ES-I3 (cell line): ENCODE data around the gene TMC7.

Experiments used
- H3K36me3 ChIP-seq: 2 replicates; pipeline ENCODE4 v1.6.1; 2013; ENCODE audit warnings: mild to moderate bottlenecking, low read length, control low read depth, moderate library complexity; ENCODE audit not compliant: insufficient read depth
- H3K4me1 ChIP-seq: 2 replicates; pipeline ENCODE4 v1.6.1; 2013; ENCODE audit warnings: mild to moderate bottlenecking, control low read depth, low read length; ENCODE audit not compliant: insufficient read depth
- H3K9ac ChIP-seq: 2 replicates; pipeline ENCODE4 v1.6.1; 2013; ENCODE audit warnings: low read depth, mild to moderate bottlenecking, low read length, moderate library complexity
- H3K9me3 ChIP-seq: 2 replicates; pipeline ENCODE4 v1.6.1; 2013; ENCODE audit warnings: mild to moderate bottlenecking, low read length, moderate library complexity; ENCODE audit not compliant: control insufficient read depth, insufficient read depth

TMC7 gene

DNA sequence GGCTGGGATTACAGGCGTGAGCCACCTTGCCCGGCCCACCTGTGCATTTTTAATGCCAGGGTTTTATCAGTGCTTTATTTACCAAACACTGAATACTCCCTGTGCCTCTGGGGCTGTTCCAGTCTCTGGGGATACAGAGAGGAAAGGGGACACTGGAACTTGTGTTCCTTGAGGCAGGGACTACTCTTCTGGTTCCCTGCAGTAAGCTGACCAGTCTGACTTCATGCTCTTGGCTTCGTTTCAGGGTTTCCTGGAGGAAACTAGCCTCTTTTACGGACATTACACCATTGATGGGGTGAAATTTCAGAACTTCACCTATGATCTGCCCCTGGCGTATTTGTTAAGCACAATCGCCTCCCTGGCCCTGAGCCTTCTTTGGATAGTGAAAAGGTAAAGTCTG is 46.2 kb downstream of the TMC7 start:
- no peaks in the 10 kb centered on the region for H3K36me3 ChIP-seq
- no peaks in the 10 kb centered on the region for H3K4me1 ChIP-seq
- no peak overlapping the region for H3K9ac ChIP-seq
- no peaks in the 10 kb centered on the region for H3K9me3 ChIP-seq

DNA sequence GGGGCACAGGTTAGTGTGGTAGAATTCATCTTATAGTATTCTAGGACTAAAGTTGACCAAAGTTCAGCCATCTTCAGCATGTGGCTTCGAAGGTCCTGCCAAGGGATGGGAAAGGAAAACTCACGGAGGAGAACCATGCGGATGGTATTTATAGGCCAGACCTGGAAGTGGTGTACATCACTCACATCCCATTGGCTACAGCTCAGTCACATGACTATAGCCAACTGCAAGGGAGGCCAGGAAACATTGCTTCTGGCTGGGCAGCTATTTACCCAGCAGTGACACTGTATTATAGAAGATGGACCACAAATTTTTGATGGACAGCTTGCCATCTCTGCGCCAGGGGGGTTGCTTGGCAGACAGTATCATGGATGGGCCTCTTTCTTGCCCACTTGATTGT is 48.0 kb downstream of the TMC7 start:
- no peaks in the 10 kb centered on the region for H3K4me1 ChIP-seq
- H3K9me3 ChIP-seq, result no peaks in the 10 kb centered on the region
- no peaks in the 10 kb centered on the region for H3K36me3 ChIP-seq
- H3K9ac ChIP-seq, result no peak overlapping the region

DNA sequence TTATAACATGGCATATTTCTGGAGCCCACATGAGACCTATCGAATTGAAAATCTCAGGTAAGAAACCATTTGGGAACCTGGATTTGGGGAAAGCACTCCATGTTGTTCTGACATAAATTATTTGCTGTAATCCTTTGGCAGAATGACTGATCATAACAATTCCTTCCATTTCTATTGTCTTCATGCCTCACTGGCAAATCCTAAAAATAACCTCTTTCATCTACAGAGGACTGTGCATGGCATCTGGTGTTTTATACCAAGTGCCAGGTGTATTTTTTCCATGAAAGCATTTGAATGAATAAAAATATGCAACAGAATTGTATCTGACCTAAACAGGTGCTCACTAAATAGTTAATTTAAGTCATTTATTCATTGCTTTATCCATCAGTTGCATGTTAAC is 50.0 kb downstream of the TMC7 start:
- no peaks in the 10 kb centered on the region for H3K9me3 ChIP-seq
- H3K9ac ChIP-seq, result no peak overlapping the region
- H3K4me1 ChIP-seq, result no peaks in the 10 kb centered on the region
- no peaks in the 10 kb centered on the region for H3K36me3 ChIP-seq

DNA sequence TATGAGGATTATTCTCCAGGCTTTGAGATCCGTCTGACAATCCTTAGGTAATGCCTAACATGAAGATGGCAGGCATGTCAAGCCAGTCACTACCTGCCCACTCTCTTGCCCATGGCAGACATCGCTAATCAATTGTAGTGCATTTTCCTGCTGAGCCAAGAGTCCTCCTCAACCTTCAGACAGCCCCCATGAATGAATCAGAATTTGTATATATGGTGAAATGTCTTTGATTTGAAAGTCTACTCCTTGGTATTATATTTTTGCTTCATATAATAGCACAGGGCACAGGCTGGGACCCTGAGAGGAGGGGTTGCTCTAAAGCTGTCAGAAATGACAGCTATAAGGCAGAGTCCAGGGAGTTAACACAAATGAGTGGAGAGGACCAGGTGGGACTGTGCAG is 56.7 kb downstream of the TMC7 start:
- H3K36me3 ChIP-seq, result no peaks in the 10 kb centered on the region
- no peaks in the 10 kb centered on the region for H3K9me3 ChIP-seq
- no peaks in the 10 kb centered on the region for H3K4me1 ChIP-seq
- H3K9ac ChIP-seq, result no peak overlapping the region

DNA sequence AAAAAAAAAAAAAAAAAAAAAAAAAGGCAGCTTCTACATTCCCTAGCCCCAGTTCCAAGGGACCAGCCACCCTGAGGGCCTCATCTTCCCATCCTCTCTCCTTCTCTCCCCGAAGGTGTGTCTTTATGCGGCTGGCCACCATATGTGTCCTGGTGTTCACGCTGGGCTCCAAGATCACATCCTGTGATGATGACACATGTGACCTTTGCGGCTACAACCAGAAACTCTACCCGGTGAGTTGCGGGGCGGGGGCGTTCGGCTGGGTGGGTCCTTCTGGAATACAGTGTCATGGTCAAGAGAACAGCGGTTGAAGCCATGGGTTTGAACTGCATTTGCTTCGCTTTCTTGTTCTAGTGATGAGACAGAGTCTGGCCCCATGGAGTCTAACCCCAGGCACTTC is 61.0 kb downstream of the TMC7 start:
- Histone ChIP-seq H3K9me3 (no peaks in the 10 kb centered on the region), H3K36me3 (0 out of 2 replicates have a peak, but pooled peaks cover 2% of the 10 kb centered on the region), H3K4me1 (no peaks in the 10 kb centered on the region), H3K9ac (no peak overlapping the region)

DNA sequence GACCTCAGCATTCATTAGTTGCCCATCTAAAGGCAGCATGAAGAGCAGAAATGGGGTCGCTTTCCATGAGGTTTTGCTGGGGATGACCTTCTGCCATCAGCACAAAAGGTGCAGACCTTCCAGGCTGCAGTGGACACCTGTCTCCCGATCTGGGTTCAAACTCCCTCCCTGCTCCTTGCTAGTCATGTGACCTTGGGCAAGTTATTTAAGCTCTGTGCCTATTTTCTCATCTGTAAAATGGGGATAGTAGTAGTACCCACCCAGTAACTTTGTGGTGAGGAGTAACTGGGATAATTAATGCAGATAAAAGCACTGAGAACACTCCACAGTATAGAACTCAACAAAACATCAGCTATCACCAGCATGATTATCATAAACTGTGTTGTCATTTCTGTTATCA is 62.3 kb downstream of the TMC7 start:
- Histone ChIP-seq H3K4me1 (no peaks in the 10 kb centered on the region; the same call in 1 of the 2 replicates), H3K9me3 (no peaks in the 10 kb centered on the region), H3K36me3 (0 out of 2 replicates have a peak, but pooled peaks cover 2% of the 10 kb centered on the region), H3K9ac (no peak overlapping the region)

DNA sequence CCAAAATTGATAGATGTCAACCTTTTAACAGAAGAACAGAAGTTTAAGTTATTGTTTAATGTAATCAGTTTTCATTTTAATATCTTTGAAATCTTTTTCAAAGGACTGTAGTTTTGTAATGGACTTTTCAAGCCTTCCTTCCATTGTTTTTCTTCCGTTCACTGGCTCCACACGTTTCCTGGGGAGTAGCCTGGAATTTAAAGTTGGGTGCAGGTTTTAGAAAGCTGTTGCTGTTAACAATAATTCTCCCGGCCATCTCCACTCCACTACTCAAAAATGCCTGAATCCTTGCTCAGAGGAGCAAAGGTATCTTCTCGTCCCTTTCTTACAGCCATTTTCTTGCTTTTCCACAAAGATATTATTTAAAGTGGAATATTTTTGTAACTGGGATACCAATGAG is 79.0 kb downstream of the TMC7 start:
- H3K9ac ChIP-seq, result no peak overlapping the region
- H3K9me3 ChIP-seq, result no peaks in the 10 kb centered on the region
- no peaks in the 10 kb centered on the region for H3K4me1 ChIP-seq
- no peaks in the 10 kb centered on the region for H3K36me3 ChIP-seq

GRCh38 chr16:19066988-19067348 is 83.2 kb downstream of the TMC7 start:
- H3K9me3 ChIP-seq, result no peaks in the 10 kb centered on the region
- no peaks in the 10 kb centered on the region for H3K36me3 ChIP-seq
- H3K9ac ChIP-seq, result peak overlapping the region; percentile 76; the same call in 1 of the 2 replicates
- no peaks in the 10 kb centered on the region for H3K4me1 ChIP-seq

GRCh38 chr16:19067349-19068236 is 83.9 kb downstream of the TMC7 start, which contains the start of gene COQ7:
COQ7 (plus strand) TSS chr16:19067614; CDS start chr16:19067665, 51 bp downstream.
- H3K9me3 ChIP-seq, result no peaks in the 10 kb centered on the region
- H3K36me3 ChIP-seq, result no peaks in the 10 kb centered on the region
- peak within 1 kb of the TSS; percentile 76 for H3K9ac ChIP-seq
- H3K4me1 ChIP-seq, result no peaks in the 10 kb centered on the region

DNA sequence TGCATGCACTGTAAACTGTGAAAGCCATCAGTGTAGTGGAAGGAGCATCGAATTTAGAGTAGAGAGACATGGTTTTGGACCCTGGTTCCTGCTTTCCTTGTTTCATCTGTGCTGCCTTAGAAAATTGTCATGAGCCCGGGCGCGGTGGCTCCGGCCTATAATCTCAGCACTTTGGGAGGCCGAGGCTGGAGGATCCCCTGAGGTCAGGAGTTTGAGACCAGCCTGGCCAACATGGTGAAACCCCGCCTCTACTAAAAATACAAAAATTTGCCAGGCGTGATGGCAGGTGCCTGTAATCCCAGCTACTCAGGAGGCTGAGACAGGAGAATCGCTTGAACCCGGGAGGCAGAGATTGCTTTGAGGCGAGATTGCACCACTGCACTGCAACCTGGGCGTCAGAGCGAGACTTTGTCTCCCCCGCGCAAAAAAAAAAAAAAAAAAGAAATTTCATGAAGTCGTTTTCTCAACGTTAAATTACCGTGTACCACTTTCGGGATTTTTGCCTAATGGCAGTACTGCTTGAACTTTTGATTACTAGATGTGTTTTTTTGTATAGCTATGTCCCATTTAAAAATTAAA is 84.6 kb downstream of the TMC7 start:
- H3K36me3 ChIP-seq, result no peaks in the 10 kb centered on the region
- H3K9me3 ChIP-seq, result no peaks in the 10 kb centered on the region
- peak overlapping the region; percentile 76 for H3K9ac ChIP-seq
- H3K4me1 ChIP-seq, result no peaks in the 10 kb centered on the region

- Histone ChIP-seq H3K9ac (no peak overlapping the region), H3K9me3 (no peaks in the 10 kb centered on the region), H3K4me1 (no peaks in the 10 kb centered on the region), H3K36me3 (no peaks in the 10 kb centered on the region)
Measured at GRCh38 chr16:19071811-19072777, 88.4 kb downstream of the TMC7 start.

DNA sequence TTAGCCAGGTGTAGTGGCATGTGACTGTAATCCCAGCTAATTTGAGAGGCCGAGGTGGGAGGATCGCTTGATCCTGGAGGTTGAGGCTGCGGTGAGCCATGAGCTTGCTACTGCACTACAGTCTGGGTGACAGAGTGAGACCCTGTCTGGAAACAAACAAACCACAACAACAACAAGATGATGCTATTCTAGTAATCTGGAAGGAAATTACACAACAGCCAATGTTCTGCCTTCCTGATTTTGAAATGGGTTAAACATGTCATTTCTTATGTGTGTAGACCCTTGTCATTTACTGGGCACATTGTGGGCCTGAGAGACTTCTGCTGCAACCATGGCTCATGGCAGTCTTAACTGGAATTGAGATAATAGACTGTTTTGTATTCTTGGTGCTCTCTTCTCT is 89.6 kb downstream of the TMC7 start:
- Histone ChIP-seq H3K36me3 (no peaks in the 10 kb centered on the region), H3K9ac (no peak overlapping the region), H3K9me3 (no peaks in the 10 kb centered on the region), H3K4me1 (no peaks in the 10 kb centered on the region)

- Histone ChIP-seq H3K9ac (no peak overlapping the region), H3K4me1 (no peaks in the 10 kb centered on the region), H3K36me3 (no peaks in the 10 kb centered on the region; the same call in 1 of the 2 replicates), H3K9me3 (no peaks in the 10 kb centered on the region)
Measured at GRCh38 chr16:19073863-19074262, 90.1 kb downstream of the TMC7 start.

DNA sequence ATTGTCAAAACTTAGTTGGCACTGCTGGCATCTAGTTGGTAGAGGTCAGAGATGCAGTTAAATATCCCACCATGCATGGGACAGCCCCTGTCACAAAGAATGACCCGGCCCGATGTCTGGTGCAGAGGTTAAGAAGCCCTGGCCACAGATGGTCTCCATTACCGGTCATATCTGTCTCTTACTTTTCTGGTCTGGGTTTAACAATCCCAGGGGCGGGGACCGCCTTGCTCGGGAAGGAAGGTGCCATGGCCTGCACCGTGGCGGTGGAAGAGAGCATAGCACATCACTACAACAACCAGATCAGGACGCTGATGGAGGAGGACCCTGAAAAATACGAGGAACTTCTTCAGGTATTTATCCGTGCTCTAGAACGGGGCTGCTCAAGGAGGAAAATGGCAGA is 91.8 kb downstream of the TMC7 start:
- H3K9me3 ChIP-seq, result no peaks in the 10 kb centered on the region
- H3K4me1 ChIP-seq, result no peaks in the 10 kb centered on the region
- H3K36me3 ChIP-seq, result no peaks in the 10 kb centered on the region; the same call in none of the 2 replicates
- H3K9ac ChIP-seq, result no peak overlapping the region
